ENCODE data around the gene FBXO8.

DNA sequence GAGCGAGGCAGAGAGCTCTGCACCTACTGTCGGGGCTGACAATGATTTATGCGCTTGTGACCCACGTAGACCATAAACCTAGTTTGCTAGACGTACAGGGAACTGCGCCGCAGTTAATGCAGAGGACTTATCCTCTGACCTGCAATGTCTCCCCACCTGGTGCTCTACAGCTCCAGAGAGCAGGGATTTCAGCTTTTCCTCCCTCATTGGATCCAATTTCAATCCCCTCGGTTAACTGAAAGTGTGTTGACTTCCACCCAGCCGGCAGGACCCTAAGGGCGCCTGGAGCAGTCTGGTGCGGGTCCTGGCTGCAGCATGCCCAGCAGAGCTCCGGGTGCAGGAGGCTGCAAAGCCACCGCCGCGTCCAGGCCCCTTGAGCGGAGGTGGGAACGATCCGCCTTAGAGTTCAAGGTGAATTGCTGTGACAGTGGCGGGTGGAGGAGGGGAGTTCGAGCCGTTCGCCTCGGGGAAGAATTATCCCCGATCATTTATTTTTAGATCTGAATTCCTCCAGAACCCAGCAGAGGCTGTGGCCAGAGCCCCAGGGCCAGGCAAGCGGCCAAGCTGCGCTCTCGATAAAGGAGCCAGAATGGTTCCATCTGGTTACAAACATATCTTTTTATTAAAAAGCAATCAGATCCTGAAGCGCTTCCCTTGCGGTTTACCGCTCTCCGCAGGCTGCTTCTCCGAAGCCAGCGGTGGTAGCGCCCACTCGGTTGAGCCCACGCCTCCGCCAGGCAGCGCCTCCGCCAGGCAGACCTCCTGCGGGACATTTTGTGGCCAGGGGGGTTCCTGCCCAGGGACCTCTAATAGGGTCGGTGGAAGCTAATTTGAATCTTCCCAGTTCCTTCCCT, 66.0 kb downstream of the FBXO8 start:
- TF ChIP-seq, protein P1, sequence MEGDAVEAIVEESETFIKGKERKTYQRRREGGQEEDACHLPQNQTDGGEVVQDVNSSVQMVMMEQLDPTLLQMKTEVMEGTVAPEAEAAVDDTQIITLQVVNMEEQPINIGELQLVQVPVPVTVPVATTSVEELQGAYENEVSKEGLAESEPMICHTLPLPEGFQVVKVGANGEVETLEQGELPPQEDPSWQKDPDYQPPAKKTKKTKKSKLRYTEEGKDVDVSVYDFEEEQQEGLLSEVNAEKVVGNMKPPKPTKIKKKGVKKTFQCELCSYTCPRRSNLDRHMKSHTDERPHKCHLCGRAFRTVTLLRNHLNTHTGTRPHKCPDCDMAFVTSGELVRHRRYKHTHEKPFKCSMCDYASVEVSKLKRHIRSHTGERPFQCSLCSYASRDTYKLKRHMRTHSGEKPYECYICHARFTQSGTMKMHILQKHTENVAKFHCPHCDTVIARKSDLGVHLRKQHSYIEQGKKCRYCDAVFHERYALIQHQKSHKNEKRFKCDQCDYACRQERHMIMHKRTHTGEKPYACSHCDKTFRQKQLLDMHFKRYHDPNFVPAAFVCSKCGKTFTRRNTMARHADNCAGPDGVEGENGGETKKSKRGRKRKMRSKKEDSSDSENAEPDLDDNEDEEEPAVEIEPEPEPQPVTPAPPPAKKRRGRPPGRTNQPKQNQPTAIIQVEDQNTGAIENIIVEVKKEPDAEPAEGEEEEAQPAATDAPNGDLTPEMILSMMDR (IDR thresholded peaks at IDR 0.05 in 4 of 5, conservative IDR thresholded peaks at IDR 0.05 in 1 of 5), result no peak
- TF ChIP-seq POLR2A (IDR thresholded peaks at IDR 0.05), result no peak

Data from gastrocnemius medialis (tissue), 4 donors.